MM.1S (cell line): ENCODE data around the gene AMPH.

Experiments used
- DNase-seq: peaks from one replicate; pipeline ENCODE4 v3.0.0-alpha.2; 2015
- H2AFZ ChIP-seq: fragments of 300-600 bp; sonication (generic); 2 replicates; pipeline ENCODE4 v1.6.0; 2016; ENCODE audit warnings: antibody characterized with exemption, low read length
- H3F3A ChIP-seq: fragments of 300-600 bp; sonication (generic); 2 replicates; pipeline ENCODE4 v1.6.1; 2016; ENCODE audit warnings: mild to moderate bottlenecking, antibody characterized with exemption, low read length, moderate library complexity, mixed read lengths; ENCODE audit not compliant: insufficient read depth
- H3K27ac ChIP-seq: fragments of 300-600 bp; sonication (generic); 2 replicates; pipeline ENCODE4 v1.5.1; 2016; ENCODE audit warnings: mild to moderate bottlenecking, low read length
- H3K27me3 ChIP-seq: fragments of 300-600 bp; sonication (generic); replicated peaks from 2 replicates; pipeline ENCODE4 v1.6.0; 2016; ENCODE audit warnings: low read length; ENCODE audit not compliant: insufficient read depth
- H3K36me3 ChIP-seq: fragments of 300-600 bp; sonication (generic); replicated peaks from 2 replicates; pipeline ENCODE4 v1.6.1; 2016; ENCODE audit warnings: mild to moderate bottlenecking, low read length, mixed read lengths; ENCODE audit not compliant: insufficient read depth
- H3K4me1 ChIP-seq: fragments of 300-600 bp; sonication (generic); 2 replicates; pipeline ENCODE4 v1.6.1; 2016; ENCODE audit warnings: low read length, mixed read lengths
- H3K4me2 ChIP-seq: fragments of 300-600 bp; sonication (generic); 2 replicates; pipeline ENCODE4 v1.6.0; 2016; ENCODE audit warnings: low read depth, low read length
- H3K4me3 ChIP-seq: fragments of 300-600 bp; sonication (generic); 2 replicates; pipeline ENCODE4 v1.5.1; 2016; ENCODE audit warnings: low read length, mixed read lengths
- H3K79me2 ChIP-seq: fragments of 300-600 bp; sonication (generic); 2 replicates; pipeline ENCODE4 v1.6.1; 2016; ENCODE audit warnings: mixed run types, low read length, mixed read lengths
- H3K9ac ChIP-seq: fragments of 300-600 bp; sonication (generic); 2 replicates; pipeline ENCODE4 v1.6.1; 2016; ENCODE audit warnings: low read length, mixed read lengths
- H3K9me2 ChIP-seq: fragments of 300-600 bp; sonication (generic); replicated peaks from 2 replicates; pipeline ENCODE4 v1.6.1; 2016; ENCODE audit warnings: mild to moderate bottlenecking, low read length, mixed read lengths; ENCODE audit not compliant: insufficient read depth
- H3K9me3 ChIP-seq: fragments of 300-600 bp; sonication (generic); replicated peaks from 2 replicates; pipeline ENCODE4 v1.6.1; 2016; ENCODE audit warnings: mild to moderate bottlenecking, low read length, mixed read lengths; ENCODE audit not compliant: insufficient read depth
- H4K20me1 ChIP-seq: fragments of 300-600 bp; sonication (generic); 2 replicates; pipeline ENCODE4 v1.6.1; 2016; ENCODE audit warnings: mild to moderate bottlenecking, low read length, moderate library complexity, mixed read lengths; ENCODE audit not compliant: insufficient read depth
- EZH2 ChIP-seq: fragments of 300-600 bp; sonication (generic); optimal IDR thresholded peaks from 2 replicates; pipeline ENCODE3; 2017; ENCODE audit warnings: low read depth, mild to moderate bottlenecking, antibody characterized with exemption, low read length, mixed read lengths
- EZH2phosphoT487 ChIP-seq: fragments of 300-600 bp; sonication (generic); IDR thresholded peaks from 2 replicates; pipeline ENCODE4 v1.6.1; 2018; ENCODE audit warnings: antibody characterized with exemption, low read length
- TF ChIP-seq, protein P1 (sequence below): fragments of 300-600 bp; sonication (generic); IDR thresholded peaks from 2 replicates; pipeline ENCODE4 v1.5.1; 2016; ENCODE audit warnings: antibody characterized with exemption, low read length, mixed read lengths

The AMPH gene

GRCh38 chr7:38512704-38513103, 118.5 kb downstream of the AMPH start:
- H3K4me1 ChIP-seq: no peaks in the 10 kb centered on the region
- no peaks in the 10 kb centered on the region for H3K9me3 ChIP-seq
- no peak overlapping the region for H3K27ac ChIP-seq
- H3K27me3 ChIP-seq: no peaks in the 10 kb centered on the region
- no peaks in the 10 kb centered on the region for H4K20me1 ChIP-seq
- H2AFZ ChIP-seq: no peak overlapping the region
- no peaks in the 10 kb centered on the region for H3K79me2 ChIP-seq
- no peak overlapping the region for H3K9ac ChIP-seq
- H3F3A ChIP-seq: no peaks in the 10 kb centered on the region
- no peak for DNase-seq
- no peaks in the 10 kb centered on the region for H3K9me2 ChIP-seq
- TF ChIP-seq EZH2phosphoT487: no peak
- TF ChIP-seq, protein P1, sequence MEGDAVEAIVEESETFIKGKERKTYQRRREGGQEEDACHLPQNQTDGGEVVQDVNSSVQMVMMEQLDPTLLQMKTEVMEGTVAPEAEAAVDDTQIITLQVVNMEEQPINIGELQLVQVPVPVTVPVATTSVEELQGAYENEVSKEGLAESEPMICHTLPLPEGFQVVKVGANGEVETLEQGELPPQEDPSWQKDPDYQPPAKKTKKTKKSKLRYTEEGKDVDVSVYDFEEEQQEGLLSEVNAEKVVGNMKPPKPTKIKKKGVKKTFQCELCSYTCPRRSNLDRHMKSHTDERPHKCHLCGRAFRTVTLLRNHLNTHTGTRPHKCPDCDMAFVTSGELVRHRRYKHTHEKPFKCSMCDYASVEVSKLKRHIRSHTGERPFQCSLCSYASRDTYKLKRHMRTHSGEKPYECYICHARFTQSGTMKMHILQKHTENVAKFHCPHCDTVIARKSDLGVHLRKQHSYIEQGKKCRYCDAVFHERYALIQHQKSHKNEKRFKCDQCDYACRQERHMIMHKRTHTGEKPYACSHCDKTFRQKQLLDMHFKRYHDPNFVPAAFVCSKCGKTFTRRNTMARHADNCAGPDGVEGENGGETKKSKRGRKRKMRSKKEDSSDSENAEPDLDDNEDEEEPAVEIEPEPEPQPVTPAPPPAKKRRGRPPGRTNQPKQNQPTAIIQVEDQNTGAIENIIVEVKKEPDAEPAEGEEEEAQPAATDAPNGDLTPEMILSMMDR: no peak
- no peak for TF ChIP-seq EZH2
- H3K4me2 ChIP-seq: no peak overlapping the region
- no peaks in the 10 kb centered on the region for H3K36me3 ChIP-seq
- H3K4me3 ChIP-seq: no peak overlapping the region

DNA sequence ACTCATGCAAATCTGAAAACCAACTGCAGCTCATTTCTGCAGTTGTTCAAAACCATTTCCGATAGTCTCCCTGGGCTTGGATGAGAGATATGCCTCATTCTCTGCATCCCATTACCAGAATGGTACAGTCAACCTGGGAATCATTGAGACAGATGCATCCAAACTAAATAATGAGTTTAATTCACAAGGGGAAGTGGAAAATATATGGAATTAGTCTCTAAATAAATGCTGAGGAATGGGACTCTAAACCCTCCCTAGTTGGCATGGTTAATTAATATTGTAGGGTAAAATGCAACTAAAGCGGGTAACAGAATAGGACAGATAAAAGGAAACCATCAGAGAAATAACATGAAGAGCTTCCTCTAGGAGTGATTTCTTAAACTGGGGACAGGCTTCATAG, 118.9 kb downstream of the AMPH start:
- no peak for DNase-seq
- H4K20me1 ChIP-seq: no peaks in the 10 kb centered on the region
- H2AFZ ChIP-seq: no peak overlapping the region
- no peak overlapping the region for H3K4me2 ChIP-seq
- H3K9ac ChIP-seq: no peak overlapping the region
- H3K4me1 ChIP-seq: no peaks in the 10 kb centered on the region
- H3K4me3 ChIP-seq: no peak overlapping the region
- no peaks in the 10 kb centered on the region for H3K9me3 ChIP-seq
- no peaks in the 10 kb centered on the region for H3F3A ChIP-seq
- no peaks in the 10 kb centered on the region for H3K36me3 ChIP-seq
- no peak overlapping the region for H3K27ac ChIP-seq
- no peaks in the 10 kb centered on the region for H3K9me2 ChIP-seq
- H3K79me2 ChIP-seq: no peaks in the 10 kb centered on the region
- TF ChIP-seq EZH2 (no peak), EZH2phosphoT487 (no peak)
- TF ChIP-seq, protein P1: no peak
- H3K27me3 ChIP-seq: no peaks in the 10 kb centered on the region

- Histone ChIP-seq H3K27ac (no peak overlapping the region), H3K79me2 (no peaks in the 10 kb centered on the region), H3K4me2 (no peak overlapping the region), H3K27me3 (no peaks in the 10 kb centered on the region), H3F3A (no peaks in the 10 kb centered on the region), H2AFZ (no peak overlapping the region), H3K36me3 (no peaks in the 10 kb centered on the region), H3K9me2 (no peaks in the 10 kb centered on the region), H3K9ac (no peak overlapping the region), H3K4me3 (no peak overlapping the region), H4K20me1 (no peaks in the 10 kb centered on the region), H3K9me3 (no peaks in the 10 kb centered on the region), H3K4me1 (no peaks in the 10 kb centered on the region)
- TF ChIP-seq EZH2phosphoT487 (no peak), EZH2 (no peak)
- TF ChIP-seq, protein P1: no peak
- DNase-seq: no peak
These were observed 123.8 kb downstream of the AMPH start for GRCh38 chr7:38507384-38507783.
